Natural killer cell (primary cell): Measurements from ENCODE around the gene LYG1. TPM values are rescaled to one million over a fixed set of nuclear protein-coding genes. Genes with fewer than 3 reads are reported as not detected.

Experiments
- ATAC-seq, 3 donors: fragments of 150-1000 bp in 2 of 3; fragments of 200-7000 bp in 1 of 3; cut with Tn5 transposase; 1 replicate in 1 of 3; 2 replicates in 2 of 3; pipeline ENCODE4 v1.10.0; 2021; ENCODE audit warnings: mild to moderate bottlenecking in 2 of 3, moderate library complexity in 2 of 3
- DNase-seq, 2 donors: peaks; one replicate each; pipeline versions ENCODE4 v3.0.0 to v3.0.0-alpha.2; 2013 to 2021; ENCODE audit warnings: mixed read lengths in 1 of 2
- H3K27ac ChIP-seq: one replicate; pipeline ENCODE4 v1.5.1; 2013; ENCODE audit warnings: mild to moderate bottlenecking, low read length
- H3K27me3 ChIP-seq: one replicate; pipeline ENCODE4 v1.6.1; 2013; ENCODE audit warnings: low read length; ENCODE audit not compliant: control insufficient read depth, insufficient read depth
- H3K36me3 ChIP-seq: one replicate; pipeline ENCODE4 v1.6.1; 2013; ENCODE audit warnings: low read length; ENCODE audit not compliant: control insufficient read depth, insufficient read depth
- H3K4me1 ChIP-seq: one replicate; pipeline ENCODE4 v1.6.1; 2013; ENCODE audit warnings: low read length; ENCODE audit not compliant: control insufficient read depth, insufficient read depth
- H3K4me3 ChIP-seq: one replicate; pipeline ENCODE4 v1.5.1; 2013; ENCODE audit warnings: low read length
- H3K9me3 ChIP-seq: one replicate; pipeline ENCODE4 v1.6.1; 2013; ENCODE audit warnings: low read length; ENCODE audit not compliant: control insufficient read depth, insufficient read depth
- H3K27ac Mint-ChIP-seq, 2 donors: one replicate each; pipeline ENCODE4 v1.8.0; 2022; ENCODE audit warnings: mild to moderate bottlenecking in 2 of 2, mixed read lengths in 2 of 2, moderate library complexity in 1 of 2
- H3K27me3 Mint-ChIP-seq, 2 donors: one replicate each; pipeline ENCODE4 v1.8.0; 2022; ENCODE audit warnings: low read depth in 2 of 2, mixed read lengths in 2 of 2
- H3K36me3 Mint-ChIP-seq: one replicate; pipeline ENCODE4 v1.8.0; 2022; ENCODE audit warnings: mixed read lengths
- H3K4me1 Mint-ChIP-seq, 2 donors: one replicate each; pipeline ENCODE4 v1.8.0; 2022; ENCODE audit warnings: mixed read lengths in 2 of 2
- H3K4me3 Mint-ChIP-seq: one replicate; pipeline ENCODE4 v1.8.0; 2022; ENCODE audit warnings: mild to moderate bottlenecking, moderate library complexity, mixed read lengths
- H3K9me3 Mint-ChIP-seq, 2 donors: one replicate each; pipeline ENCODE4 v1.8.0; 2022; ENCODE audit warnings: mixed read lengths in 2 of 2
- WGBS: methylation state at CpG from one replicate; pipeline ENCODE4 v1.1.7; 2013; ENCODE audit warnings: missing lambda C conversion rate; ENCODE audit not compliant: insufficient coverage; 5-methylcytosine and 5-hydroxymethylcytosine counted together
- intact Hi-C: fragments of 100-400 bp; cut with micrococcal nuclease; formaldehyde crosslinking; loops from one replicate; pipeline ENCODE4 v1.14.2; 2022
- total RNA-seq, 4 donors: library from RNA; stranded (reverse); fragments of 120-200 nt in 1 of 4; gene quantifications; one replicate each; pipeline versions ENCODE4 v1.2.3 to v1.2.4, GENCODE V29; 2013 to 2022
- TF ChIP-seq, protein P1 (sequence below): fragments of 200-600 bp; IDR thresholded peaks from one replicate; pipeline ENCODE4 v1.8.0; 2022; ENCODE audit warnings: antibody characterized with exemption

Gene LYG1
- total RNA-seq, 3 donors from 2014 or later (not counting 1 experiment from before 2014, with no cell fraction given): 2.6 to 4.1 (median 4.0) TPM

DNA sequence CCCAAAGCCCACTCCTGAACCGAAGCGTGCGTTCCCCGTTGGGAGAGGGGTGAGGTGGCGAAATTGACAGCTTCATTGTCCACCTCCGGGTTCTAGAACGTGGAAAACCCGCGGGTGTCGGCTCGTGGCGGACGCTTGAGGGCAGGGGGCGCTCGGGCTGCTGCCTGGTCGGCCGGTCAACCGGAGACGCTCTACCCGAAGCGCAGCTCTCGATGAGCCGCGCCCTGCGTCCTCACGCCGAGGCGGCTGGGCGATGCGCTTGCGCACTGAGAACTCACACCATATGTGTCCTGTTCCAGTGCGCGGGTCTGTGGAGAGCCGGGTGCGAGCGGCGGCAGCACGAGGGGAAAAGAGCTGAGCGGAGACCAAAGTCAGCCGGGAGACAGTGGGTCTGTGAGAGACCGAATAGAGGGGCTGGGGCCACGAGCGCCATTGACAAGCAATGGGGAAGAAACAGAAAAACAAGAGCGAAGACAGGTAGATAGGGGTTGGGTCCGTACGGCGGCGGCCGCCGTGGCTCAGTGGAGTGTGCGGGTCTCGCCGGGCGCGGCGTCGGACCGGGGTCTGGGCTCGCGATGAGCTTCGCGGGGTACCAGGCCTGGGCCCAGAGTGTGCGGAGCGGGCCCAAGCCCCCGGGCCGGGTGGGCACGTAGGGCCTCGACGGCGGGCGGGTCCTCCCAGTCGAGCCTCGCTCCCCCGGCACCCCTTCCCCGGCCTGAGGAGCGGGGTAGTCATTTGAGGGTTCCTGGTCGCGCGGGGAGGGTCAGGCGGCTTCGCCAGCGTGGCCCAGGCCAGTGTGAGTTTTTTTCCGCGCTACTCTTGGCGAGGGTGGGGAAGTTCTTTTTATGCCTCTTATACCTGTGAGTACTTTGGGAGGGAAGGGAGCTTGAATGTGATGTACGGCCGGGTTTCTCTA lies 36.4 kb upstream of the LYG1 start, which contains the start of gene EIF5B:
Gene EIF5B, plus strand, starts transcription at position 277 of the 916 bp plus-strand sequence. Its CDS starts 166 bp downstream, at position 443.
- Histone ChIP-seq H3K9me3 (no peaks in the 10 kb centered on the region), H3K4me1 (peaks cover 15% of the 10 kb centered on the region), H3K27ac (peak within 1 kb of the TSS; percentile 83), H3K4me3 (peak within 1 kb of the TSS; percentile 79), H3K27me3 (no peaks in the 10 kb centered on the region), H3K36me3 (peaks cover 3% of the 10 kb centered on the region)
- under 1% methylated on average over 87 of the region's 87 CpGs for WGBS
- peaks cover 5% of the 10 kb centered on the region for H3K36me3 Mint-ChIP-seq
- H3K27ac Mint-ChIP-seq: no peak within 1 kb of the TSS
- TF ChIP-seq, protein P1, sequence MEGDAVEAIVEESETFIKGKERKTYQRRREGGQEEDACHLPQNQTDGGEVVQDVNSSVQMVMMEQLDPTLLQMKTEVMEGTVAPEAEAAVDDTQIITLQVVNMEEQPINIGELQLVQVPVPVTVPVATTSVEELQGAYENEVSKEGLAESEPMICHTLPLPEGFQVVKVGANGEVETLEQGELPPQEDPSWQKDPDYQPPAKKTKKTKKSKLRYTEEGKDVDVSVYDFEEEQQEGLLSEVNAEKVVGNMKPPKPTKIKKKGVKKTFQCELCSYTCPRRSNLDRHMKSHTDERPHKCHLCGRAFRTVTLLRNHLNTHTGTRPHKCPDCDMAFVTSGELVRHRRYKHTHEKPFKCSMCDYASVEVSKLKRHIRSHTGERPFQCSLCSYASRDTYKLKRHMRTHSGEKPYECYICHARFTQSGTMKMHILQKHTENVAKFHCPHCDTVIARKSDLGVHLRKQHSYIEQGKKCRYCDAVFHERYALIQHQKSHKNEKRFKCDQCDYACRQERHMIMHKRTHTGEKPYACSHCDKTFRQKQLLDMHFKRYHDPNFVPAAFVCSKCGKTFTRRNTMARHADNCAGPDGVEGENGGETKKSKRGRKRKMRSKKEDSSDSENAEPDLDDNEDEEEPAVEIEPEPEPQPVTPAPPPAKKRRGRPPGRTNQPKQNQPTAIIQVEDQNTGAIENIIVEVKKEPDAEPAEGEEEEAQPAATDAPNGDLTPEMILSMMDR: peak; percentile 48
- ATAC-seq (peak; percentile 67 to 83 (median 72)), DNase-seq (peak; percentile 86 to 96)
- intact Hi-C loops: loop anchor here (2.0 kb wide), 1 partner anchor 183 kb away; the partner anchor contains the start of genes LIPT1 and TSGA10
- H3K27me3 Mint-ChIP-seq: no peaks in the 10 kb centered on the region
- no peaks in the 10 kb centered on the region for H3K9me3 Mint-ChIP-seq
- H3K4me3 Mint-ChIP-seq: no peak within 1 kb of the TSS
- peaks cover 12 to 32% of the 10 kb centered on the region in 2 donors for H3K4me1 Mint-ChIP-seq

DNA sequence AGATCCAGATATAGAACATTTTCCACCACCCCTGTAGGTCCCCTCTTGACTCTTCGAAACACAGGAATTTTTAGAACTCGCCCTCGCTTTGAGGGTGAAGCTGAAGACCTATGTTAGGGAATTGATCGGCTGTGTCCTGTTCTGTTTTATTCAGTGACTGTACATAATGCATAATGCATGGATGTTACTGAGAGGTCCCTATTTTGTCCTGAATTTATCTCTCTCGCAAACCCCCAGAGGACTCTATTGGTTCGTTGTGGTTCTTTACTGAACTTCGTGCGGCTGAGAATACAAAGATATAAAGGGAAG lies 35.8 kb upstream of the LYG1 start:
- TF ChIP-seq, protein P1: no peak
- peak in 2 of 3 donors; percentile 2 for ATAC-seq
- WGBS: under 1% methylated on average over 8 of the region's 8 CpGs

DNA sequence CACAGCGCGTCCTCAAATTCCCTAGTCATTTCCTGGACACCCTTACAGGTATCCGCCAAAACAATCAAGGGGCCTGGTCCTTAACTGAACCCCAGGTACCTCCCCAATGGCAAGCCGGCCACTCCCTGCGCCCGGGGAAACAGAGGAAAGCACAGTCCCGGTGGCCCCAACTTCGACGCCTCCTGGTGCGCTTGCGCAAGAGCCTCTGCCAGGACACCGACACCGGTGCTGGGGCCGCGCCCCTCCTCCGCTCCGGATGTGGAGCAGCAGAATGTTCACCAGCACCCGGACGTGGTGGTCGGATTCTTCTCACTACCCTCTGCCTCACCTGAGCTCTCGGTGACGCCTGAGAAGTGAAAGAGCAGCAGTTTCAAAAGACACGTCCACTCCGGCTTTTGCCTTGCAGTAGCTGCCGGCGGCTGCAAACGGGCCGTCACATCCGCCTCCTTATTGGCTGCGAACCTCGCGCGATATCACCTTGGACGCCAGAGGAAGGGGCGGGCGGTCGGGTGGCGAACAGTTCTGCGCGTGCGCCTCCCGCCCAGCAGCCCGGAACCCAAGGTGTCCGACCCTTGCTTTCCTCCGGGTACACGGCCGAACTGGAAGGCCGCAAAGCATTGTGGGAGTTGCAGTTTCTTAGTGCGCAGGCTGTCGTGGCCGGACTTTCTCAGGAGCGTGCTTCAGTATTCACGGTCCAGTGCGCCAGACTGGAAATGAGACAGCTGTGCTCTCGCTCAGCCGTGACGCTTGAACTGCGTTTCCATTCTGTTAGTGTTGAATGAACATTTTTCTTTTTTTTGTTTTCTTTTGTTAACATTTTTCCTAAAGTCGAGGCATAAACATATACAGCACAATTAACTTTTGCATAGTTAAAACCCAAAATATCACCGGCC lies 35.2 kb upstream of the LYG1 start, which contains the start of gene TXNDC9:
Gene TXNDC9, minus strand, starts transcription at position 423 of the 893 bp plus-strand sequence. CDS start 3,123 bp downstream, outside the sequence.
- H3K27me3 ChIP-seq: no peaks in the 10 kb centered on the region
- peak within 1 kb of the TSS; percentile 83 for H3K27ac ChIP-seq
- H3K36me3 ChIP-seq: peaks cover 13% of the 10 kb centered on the region
- H3K9me3 Mint-ChIP-seq: no peaks in the 10 kb centered on the region
- H3K4me3 ChIP-seq: peak within 1 kb of the TSS; percentile 79
- H3K4me1 ChIP-seq: peaks cover 15% of the 10 kb centered on the region
- TF ChIP-seq, protein P1: no peak
- peaks cover 7% of the 10 kb centered on the region for H3K36me3 Mint-ChIP-seq
- H3K27ac Mint-ChIP-seq: no peak within 1 kb of the TSS
- DNase-seq: peak; percentile 96 to 99
- H3K27me3 Mint-ChIP-seq: no peaks in the 10 kb centered on the region
- no peak within 1 kb of the TSS for H3K4me3 Mint-ChIP-seq
- H3K4me1 Mint-ChIP-seq: peaks cover 12 to 24% of the 10 kb centered on the region in 2 donors
- ATAC-seq: peak; percentile 84 to 94 (median 85)
- no peaks in the 10 kb centered on the region for H3K9me3 ChIP-seq
- WGBS: under 1% methylated on average over 59 of the region's 60 CpGs
- intact Hi-C loops: loop anchor here (1.0 to 2.0 kb wide), 3 partner anchors 154 to 181 kb away; partner anchors contain the start of genes LIPT1, MITD1, MRPL30 and REV1

More for the DNA sequence above, 35.8 kb upstream of the LYG1 start:
- Histone ChIP-seq H3K27me3 (no peaks in the 10 kb centered on the region), H3K9me3 (no peaks in the 10 kb centered on the region), H3K4me1 (peaks cover 15% of the 10 kb centered on the region), H3K27ac (peak overlapping the region; percentile 78), H3K4me3 (peak overlapping the region; percentile 79), H3K36me3 (peaks cover 8% of the 10 kb centered on the region)
- Mint-ChIP-seq H3K4me1 (peaks cover 12 to 28% of the 10 kb centered on the region in 2 donors), H3K27ac (no peak overlapping the region), H3K36me3 (peaks cover 7% of the 10 kb centered on the region), H3K27me3 (no peaks in the 10 kb centered on the region), H3K4me3 (no peak overlapping the region), H3K9me3 (no peaks in the 10 kb centered on the region)
- no peak for DNase-seq
- intact Hi-C loops: loop anchor here (1.0 to 2.0 kb wide), 3 partner anchors 154 to 182 kb away; partner anchors contain the start of genes LIPT1, MITD1, MRPL30 and REV1
